Progenitor cell of endocrine pancreas (in vitro differentiated cells): ENCODE results near the gene GPN2. TPM values are rescaled to one million over a fixed set of nuclear protein-coding genes. Genes with fewer than 3 reads are reported as not detected.
"Not testable (repeated sequence)": the region's sequence is repeated elsewhere in the genome, so short reads cannot be mapped to it uniquely, and the experiment has no call there.

Source experiments
- DNase-seq: peaks from one replicate; pipeline ENCODE4 v3.0.0; 2021; ENCODE audit warnings: low spot score; ENCODE audit not compliant: unreplicated experiment
- H3K27ac Mint-ChIP-seq: 2 replicates; pipeline ENCODE4 v1.8.0; 2021; ENCODE audit warnings: mild to moderate bottlenecking, moderate library complexity, mixed read lengths
- H3K27me3 Mint-ChIP-seq: 2 replicates; pipeline ENCODE4 v1.8.0; 2021; ENCODE audit warnings: mixed read lengths
- H3K36me3 Mint-ChIP-seq: 2 replicates; pipeline ENCODE4 v1.8.0; 2022; ENCODE audit warnings: mixed read lengths; ENCODE audit not compliant: insufficient read depth
- H3K4me1 Mint-ChIP-seq: 2 replicates; pipeline ENCODE4 v1.8.0; 2021; ENCODE audit warnings: low read depth, mixed read lengths
- H3K4me3 Mint-ChIP-seq: 2 replicates; pipeline ENCODE4 v1.8.0; 2021; ENCODE audit warnings: low read depth, mild to moderate bottlenecking, moderate library complexity, mixed read lengths
- H3K9me3 Mint-ChIP-seq: 2 replicates; pipeline ENCODE4 v1.8.0; 2021; ENCODE audit warnings: low read depth, mixed read lengths
- total RNA-seq: library from RNA; stranded (reverse); gene quantifications from 2 replicates; pipeline ENCODE4 v1.2.1, GENCODE V29; 2021
- TF ChIP-seq, protein P1 (sequence below): fragments of 200-600 bp; sonication (generic); IDR thresholded peaks from one replicate; pipeline ENCODE4 v1.5.0; 2021; ENCODE audit warnings: antibody characterized with exemption, mild to moderate bottlenecking; ENCODE audit not compliant: unreplicated experiment

GPN2 gene
- total RNA-seq, 1 donor from 2014 or later, result 37.4 TPM

DNA sequence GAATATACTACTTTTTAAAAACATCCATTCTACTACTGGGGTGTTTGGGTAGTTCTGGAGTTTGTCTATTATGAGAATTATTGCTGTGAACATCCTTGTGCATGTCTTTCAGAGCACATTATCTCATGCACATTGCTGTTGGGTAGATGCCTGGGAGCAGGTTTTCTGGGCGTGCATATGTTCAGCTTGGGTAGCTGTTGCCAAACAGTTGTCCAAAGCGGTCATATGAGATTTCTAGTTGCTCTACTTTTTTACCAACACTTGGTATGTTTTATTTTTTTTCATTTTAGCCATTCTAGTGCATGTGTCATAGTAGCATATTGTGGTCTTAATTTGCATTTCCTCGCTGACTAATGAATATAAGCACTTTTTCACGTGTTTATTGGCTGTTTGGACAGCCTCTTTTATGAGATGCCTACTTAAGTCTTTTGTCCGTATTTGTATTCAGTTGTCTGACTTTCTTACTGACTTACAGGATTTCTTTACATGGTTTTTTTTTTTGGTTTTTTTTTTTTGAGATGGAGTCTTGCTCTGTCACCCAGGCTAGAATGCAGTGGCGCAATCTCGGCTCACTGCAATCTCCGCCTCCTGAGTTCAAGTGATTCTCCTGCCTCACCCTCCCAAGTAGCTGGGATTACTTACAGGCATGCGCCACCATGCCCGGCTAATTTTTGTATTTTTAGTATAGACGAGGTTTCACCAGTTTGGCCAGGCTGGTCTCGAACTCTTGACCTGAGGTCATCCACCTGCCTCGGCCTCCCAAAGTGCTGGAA is 45.5 kb downstream of the GPN2 start:
- H3K4me1 Mint-ChIP-seq, result no peaks in the 10 kb centered on the region
- no peak overlapping the region for H3K27ac Mint-ChIP-seq
- TF ChIP-seq, protein P1, sequence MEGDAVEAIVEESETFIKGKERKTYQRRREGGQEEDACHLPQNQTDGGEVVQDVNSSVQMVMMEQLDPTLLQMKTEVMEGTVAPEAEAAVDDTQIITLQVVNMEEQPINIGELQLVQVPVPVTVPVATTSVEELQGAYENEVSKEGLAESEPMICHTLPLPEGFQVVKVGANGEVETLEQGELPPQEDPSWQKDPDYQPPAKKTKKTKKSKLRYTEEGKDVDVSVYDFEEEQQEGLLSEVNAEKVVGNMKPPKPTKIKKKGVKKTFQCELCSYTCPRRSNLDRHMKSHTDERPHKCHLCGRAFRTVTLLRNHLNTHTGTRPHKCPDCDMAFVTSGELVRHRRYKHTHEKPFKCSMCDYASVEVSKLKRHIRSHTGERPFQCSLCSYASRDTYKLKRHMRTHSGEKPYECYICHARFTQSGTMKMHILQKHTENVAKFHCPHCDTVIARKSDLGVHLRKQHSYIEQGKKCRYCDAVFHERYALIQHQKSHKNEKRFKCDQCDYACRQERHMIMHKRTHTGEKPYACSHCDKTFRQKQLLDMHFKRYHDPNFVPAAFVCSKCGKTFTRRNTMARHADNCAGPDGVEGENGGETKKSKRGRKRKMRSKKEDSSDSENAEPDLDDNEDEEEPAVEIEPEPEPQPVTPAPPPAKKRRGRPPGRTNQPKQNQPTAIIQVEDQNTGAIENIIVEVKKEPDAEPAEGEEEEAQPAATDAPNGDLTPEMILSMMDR, result no peak
- no peaks in the 10 kb centered on the region for H3K27me3 Mint-ChIP-seq
- no peaks in the 10 kb centered on the region for H3K9me3 Mint-ChIP-seq
- no peak overlapping the region for H3K4me3 Mint-ChIP-seq
- no peak for DNase-seq
- peaks cover 8% of the 10 kb centered on the region for H3K36me3 Mint-ChIP-seq

DNA sequence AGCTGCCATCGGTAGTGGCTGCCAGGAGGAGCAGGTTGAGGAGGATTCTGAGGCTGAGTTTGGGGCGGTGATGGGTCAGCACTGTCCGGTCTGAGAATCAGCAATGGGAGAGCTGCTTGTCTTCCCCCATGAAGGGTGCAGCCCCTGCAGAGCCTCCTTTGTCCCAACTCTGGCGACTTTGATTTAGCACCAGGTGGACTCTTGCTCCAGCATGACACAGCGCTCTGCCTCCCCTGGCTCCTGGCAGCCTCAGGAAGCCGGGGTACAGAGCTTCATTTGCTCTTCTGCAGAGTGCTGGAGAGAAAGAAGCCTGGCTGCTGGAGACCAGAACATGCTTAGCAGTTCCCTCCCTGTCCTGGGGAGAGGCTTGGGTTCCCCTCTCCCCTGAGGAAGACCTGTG is 50.3 kb downstream of the GPN2 start:
- Mint-ChIP-seq H3K4me3 (no peak overlapping the region), H3K36me3 (peaks cover 11% of the 10 kb centered on the region), H3K27me3 (no peaks in the 10 kb centered on the region), H3K4me1 (no peaks in the 10 kb centered on the region), H3K9me3 (no peaks in the 10 kb centered on the region), H3K27ac (no peak overlapping the region)
- TF ChIP-seq, protein P1, result no peak
- no peak for DNase-seq

GRCh38 chr1:26839339-26839722 is 50.8 kb downstream of the GPN2 start:
- H3K36me3 Mint-ChIP-seq, result peaks cover 15% of the 10 kb centered on the region
- no peaks in the 10 kb centered on the region for H3K4me1 Mint-ChIP-seq
- peak overlapping the region; percentile 29 for H3K27ac Mint-ChIP-seq
- H3K4me3 Mint-ChIP-seq, result no peak overlapping the region
- TF ChIP-seq, protein P1, result no peak
- no peaks in the 10 kb centered on the region for H3K27me3 Mint-ChIP-seq
- no peak for DNase-seq
- no peaks in the 10 kb centered on the region for H3K9me3 Mint-ChIP-seq

GRCh38 chr1:26838474-26839338 is 51.4 kb downstream of the GPN2 start:
- H3K36me3 Mint-ChIP-seq, result peaks cover 18% of the 10 kb centered on the region
- peak overlapping the region; percentile 29 for H3K27ac Mint-ChIP-seq
- no peaks in the 10 kb centered on the region for H3K9me3 Mint-ChIP-seq
- TF ChIP-seq, protein P1, result no peak
- H3K4me1 Mint-ChIP-seq, result no peaks in the 10 kb centered on the region
- H3K4me3 Mint-ChIP-seq, result no peak overlapping the region
- DNase-seq, result no peak
- no peaks in the 10 kb centered on the region for H3K27me3 Mint-ChIP-seq

- not testable (repeated sequence) for H3K27me3 Mint-ChIP-seq, H3K27ac Mint-ChIP-seq, H3K4me1 Mint-ChIP-seq, DNase-seq, H3K9me3 Mint-ChIP-seq, H3K4me3 Mint-ChIP-seq
- H3K36me3 Mint-ChIP-seq, result peaks cover 20% of the 10 kb centered on the region
These were observed 52.4 kb downstream of the GPN2 start for GRCh38 chr1:26837665-26838064.
